GM12873 (cell line): ENCODE data around the gene CDC42EP2.

Source experiments
- TF ChIP-seq, protein P1 (sequence below): IDR thresholded peaks from 2 replicates; pipeline ENCODE4 v1.5.1; 2012; ENCODE audit warnings: low read depth, mild to moderate bottlenecking, moderate library complexity, low read length, control low read depth; ENCODE audit not compliant: insufficient read depth; ENCODE audit errors: missing control alignments

CDC42EP2 gene

GRCh38 chr11:65315866-65316226 lies 1.2 kb downstream of the CDC42EP2 start:
- TF ChIP-seq, protein P1, sequence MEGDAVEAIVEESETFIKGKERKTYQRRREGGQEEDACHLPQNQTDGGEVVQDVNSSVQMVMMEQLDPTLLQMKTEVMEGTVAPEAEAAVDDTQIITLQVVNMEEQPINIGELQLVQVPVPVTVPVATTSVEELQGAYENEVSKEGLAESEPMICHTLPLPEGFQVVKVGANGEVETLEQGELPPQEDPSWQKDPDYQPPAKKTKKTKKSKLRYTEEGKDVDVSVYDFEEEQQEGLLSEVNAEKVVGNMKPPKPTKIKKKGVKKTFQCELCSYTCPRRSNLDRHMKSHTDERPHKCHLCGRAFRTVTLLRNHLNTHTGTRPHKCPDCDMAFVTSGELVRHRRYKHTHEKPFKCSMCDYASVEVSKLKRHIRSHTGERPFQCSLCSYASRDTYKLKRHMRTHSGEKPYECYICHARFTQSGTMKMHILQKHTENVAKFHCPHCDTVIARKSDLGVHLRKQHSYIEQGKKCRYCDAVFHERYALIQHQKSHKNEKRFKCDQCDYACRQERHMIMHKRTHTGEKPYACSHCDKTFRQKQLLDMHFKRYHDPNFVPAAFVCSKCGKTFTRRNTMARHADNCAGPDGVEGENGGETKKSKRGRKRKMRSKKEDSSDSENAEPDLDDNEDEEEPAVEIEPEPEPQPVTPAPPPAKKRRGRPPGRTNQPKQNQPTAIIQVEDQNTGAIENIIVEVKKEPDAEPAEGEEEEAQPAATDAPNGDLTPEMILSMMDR = no peak

DNA sequence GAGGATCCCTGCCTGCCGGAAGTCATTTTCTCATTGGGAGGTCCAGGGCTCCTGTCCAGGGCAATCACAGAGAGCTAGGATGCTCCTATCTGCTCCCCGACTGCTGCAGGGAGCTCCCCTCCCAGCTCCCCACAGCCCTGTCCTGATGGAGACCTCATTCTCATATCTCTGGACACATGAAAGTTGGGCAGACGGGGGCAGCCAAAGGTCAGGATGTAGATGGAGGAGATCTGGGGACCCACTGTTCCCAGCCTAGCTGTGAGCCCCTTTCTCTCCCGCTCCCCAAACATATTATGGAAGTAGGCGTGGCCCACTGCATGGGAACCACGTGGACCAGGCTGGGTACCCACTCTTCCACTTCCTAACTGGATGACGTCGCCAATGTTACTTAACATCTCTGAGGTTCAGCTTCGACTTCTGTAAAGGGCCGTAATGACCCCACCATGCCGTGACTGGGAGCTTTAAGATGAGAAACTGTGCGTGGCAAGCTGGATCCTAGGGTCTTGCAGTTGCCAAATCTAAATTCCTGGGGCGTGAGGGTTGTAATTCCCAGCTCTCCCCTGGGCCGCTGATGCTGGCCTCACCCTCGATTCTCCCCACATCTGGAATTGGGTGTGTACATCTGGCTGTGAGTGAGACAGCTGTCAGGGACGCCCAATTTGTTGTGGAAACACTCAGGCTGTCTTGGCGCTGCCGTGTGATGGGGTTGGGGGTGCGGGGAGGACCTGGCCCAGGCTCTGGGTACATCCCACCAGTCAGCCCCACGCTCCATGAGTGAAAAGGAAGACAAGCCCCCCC lies 1.8 kb downstream of the CDC42EP2 start:
- TF ChIP-seq, protein P1 = no peak

GRCh38 chr11:65317025-65317786 lies 2.5 kb downstream of the CDC42EP2 start:
- TF ChIP-seq, protein P1 = no peak

DNA sequence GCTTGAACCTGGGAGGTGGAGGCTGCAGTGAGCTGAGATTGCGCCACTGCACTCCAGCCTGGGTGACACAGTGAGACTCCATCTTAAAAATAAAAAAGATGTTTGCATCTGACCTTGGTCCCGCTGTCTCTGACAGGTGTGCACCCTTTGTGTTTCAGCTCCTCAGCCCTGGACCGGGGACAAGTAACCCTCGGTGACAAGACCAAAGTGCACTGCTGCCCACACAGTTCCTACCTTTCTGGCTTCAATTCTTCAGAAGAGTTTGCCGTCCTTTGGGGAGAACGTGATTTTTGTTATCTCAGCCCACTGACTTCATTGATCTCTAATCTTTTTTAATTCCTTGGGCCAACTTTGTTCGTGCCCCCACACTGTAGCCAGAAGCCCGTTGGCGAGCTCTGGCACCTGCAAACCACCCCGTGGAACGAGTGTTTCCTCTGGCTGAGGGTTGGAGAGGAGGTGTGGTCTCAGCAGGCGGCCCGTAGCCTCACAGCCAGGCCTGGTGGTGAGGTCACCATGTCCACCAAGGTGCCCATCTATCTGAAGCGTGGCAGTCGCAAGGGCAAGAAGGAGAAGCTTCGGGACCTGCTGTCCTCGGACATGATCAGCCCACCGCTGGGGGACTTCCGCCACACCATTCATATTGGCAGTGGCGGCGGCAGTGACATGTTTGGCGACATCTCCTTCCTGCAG lies 5.9 kb downstream of the CDC42EP2 start:
- TF ChIP-seq, protein P1 = no peak

- TF ChIP-seq, protein P1 = no peak
Measured at GRCh38 chr11:65321076-65321475, 6.4 kb downstream of the CDC42EP2 start.

GRCh38 chr11:65321828-65322485 lies 7.3 kb downstream of the CDC42EP2 start:
- TF ChIP-seq, protein P1 = no peak
